IgD-negative memory B cell (primary cell): ENCODE measurements around the gene NKD1. TPM values are rescaled to one million over a fixed set of nuclear protein-coding genes. Genes with fewer than 3 reads are reported as not detected.

ENCODE experiments used
- polyA plus RNA-seq: library from polyadenylated mRNA; unstranded; fragments of 300-500 nt; fragmentation: Illumina TruSeq; gene quantifications from one replicate; pipeline ENCODE4 v1.2.3, GENCODE V29; 2021

The NKD1 gene
- polyA plus RNA-seq, 1 donor from 2014 or later, result not detected

Other genes starting within 250 kb of the NKD1 start
- 32.0 TPM for gene BRD7, start 179.4 kb upstream of the NKD1 start, polyA plus RNA-seq
- 44.6 TPM for gene SNX20, start 132.9 kb downstream of the NKD1 start, polyA plus RNA-seq
- 0.86 TPM for gene NOD2, start 145.2 kb downstream of the NKD1 start, polyA plus RNA-seq
- gene CYLD, start 193.7 kb downstream of the NKD1 start, polyA plus RNA-seq, result 78.2 TPM